Activated CD4-positive, alpha-beta T cell treated with anti-CD3 and anti-CD28 coated beads, Interleukin-2, amount 50 U/mL, for 16 hours (primary cell): Measurements from ENCODE around the gene LARGE1.

Source experiments
- DNase-seq: peaks from one replicate; pipeline ENCODE4 v3.0.0-alpha.2; 2020

LARGE1 gene

DNA sequence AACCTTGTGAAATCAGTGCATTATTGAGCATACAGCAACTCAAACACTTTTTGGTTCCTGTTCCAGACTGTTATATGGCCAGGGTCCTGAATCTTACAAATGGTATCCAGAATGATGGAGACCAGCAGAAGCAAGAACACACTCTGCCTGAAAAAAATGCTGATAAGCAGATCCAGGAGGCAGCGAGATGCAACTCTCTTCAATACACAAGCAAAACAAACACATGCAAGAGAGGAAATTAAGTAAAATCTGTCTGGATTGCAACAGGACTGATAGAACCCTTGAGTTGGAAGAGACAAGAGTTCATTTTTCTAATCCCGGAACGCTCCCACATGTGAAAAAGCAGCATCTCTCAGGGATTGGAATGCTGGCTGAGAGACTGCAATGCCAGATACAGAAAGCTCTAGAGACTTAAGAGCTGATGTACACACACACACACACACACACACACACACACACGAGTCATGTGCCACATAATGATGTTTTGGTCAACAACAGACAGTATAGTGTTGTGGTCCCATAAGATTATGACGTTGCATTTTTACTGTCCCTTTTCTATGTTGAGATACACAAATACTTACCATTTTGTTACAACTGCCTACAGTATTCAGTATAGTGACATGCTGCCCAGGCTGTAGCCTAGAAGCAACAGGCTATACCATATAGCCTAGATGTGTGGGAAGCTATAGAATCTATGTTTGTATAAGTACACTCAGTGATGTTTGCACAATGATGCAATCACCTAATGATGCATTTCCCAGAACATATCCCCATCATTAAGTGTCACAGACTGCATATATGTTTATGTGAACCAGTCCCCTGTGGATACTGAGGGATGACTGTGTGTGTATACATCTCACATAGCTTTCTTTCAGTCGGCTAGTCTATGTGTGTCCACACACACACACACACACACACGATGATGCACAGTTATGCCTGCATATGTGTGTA is 406.6 kb downstream of the LARGE1 start:
- DNase-seq: no peak

DNA sequence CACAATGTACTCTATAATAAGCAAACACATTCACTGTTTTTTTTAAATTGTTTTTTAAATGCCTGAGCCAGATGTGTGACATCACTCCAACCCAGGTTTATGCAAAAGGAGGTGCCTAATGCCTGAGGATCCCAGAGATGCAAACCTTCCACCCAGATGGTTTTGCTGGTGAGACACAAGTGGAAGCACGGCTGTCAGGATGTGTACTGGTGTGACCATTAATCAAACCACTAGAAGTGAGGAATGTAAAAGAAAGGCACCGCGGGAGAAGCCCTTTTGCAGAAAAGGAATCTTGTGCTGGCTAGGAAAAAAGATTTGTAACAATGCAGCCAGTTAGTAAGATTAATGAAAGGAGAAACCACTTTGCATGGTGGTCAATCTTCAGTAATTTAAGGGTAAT is 407.4 kb downstream of the LARGE1 start:
- DNase-seq: no peak

DNA sequence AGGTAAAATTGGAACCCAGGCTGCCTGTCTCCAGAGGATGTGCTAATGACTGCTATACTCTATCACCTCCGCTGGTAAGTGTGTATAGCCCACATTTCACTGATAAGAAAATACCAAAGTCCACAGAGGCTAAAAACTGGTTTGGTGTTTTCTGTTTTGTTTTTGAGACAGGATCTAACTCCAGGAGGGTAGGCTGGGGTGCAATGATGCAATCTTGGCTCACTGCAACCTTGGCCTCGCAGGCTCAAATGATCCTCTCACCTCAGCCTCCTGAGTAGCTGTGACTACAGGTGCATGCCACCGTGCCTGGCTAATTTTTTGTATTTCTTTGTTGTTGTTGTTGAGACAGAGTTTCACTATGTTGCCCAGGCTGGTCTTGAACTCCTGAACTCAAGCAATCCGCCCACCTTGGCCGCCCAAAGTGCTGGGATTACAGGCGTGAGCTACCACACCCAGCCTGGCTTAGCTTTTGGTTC is 409.8 kb downstream of the LARGE1 start:
- DNase-seq: no peak

DNA sequence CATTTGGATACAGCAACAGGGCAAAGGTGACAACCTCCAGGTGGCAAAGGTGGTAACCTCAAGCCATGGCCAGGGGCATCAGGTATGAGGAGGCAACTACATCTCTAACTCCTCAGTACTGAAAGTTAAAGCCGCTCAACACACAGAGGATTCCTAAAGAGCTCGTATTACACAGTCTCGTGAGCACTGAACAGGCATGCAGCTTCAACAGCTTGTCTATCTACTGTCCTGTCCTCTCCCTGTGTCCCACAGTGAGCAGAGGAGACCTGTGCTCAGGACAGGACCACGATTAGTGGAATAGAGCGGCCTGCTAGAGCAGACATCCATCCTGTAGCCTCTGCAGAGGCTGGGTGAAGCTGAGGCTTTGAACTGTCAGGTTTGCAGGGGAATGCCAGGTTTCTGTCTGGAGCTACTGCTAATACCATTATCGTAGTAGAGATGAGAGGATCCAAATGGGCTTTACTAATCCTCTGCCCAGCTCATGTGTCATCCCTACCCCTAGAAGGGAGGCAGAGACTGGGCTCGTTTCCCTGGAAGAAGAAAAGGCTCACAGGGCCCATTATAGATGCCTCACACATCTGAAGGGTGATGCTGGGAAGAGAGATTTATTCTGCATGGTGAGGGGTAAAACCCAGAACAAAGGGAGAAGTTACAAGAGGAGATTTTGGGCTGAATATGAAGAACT is 415.2 kb downstream of the LARGE1 start:
- no peak for DNase-seq

DNA sequence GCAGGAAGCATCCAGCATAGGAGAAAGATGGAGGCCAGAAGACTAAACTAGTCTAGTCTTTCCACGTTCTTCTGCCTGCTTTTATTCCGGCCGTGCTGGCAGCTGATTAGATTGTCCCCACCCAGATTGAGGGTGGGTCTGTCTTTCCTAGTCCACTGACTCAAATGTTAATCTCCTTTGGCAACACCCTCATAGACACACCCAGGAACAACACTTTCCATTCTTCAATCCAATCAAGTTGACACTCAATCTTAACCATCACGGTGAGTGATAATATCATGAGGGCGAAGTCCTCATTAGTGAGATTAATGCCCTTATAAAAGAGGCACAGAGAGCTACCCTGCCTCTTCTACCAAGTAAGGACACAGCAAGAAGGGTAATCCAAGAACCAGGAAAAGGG is 424.2 kb downstream of the LARGE1 start:
- no peak for DNase-seq

DNA sequence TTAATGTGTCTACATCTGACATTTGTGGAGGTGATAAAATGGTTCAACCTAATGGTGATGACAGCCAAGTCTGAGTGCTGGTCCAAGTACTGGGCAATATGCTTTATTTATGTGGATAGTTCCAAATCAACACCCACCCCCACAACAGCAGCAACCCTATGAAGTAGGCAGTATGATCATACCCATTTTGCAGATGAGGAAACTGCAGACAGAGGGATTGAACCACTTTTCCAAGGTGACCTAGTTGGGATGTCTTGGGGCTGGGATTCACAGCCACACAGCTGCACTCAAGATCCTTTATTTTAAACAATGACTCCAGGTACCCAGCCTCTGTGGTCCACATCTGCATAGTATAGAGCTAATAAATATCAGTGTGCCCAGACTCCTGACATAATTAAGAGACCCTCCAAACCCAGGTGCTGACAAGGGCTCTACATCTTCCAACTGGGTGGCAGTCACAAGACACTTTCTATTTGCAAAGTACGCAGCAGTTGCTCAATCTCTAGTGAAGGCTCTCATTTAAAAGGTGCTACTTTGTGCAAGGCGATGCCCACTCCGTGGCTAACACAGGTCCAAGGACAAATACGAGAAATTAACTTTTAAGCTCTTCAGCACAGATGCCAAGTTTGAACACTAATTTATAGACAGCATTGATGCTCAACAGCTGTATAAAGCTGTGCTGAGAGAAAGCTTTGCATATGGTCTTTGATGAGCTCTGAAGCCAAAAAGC is 426.6 kb downstream of the LARGE1 start:
- DNase-seq: no peak

DNA sequence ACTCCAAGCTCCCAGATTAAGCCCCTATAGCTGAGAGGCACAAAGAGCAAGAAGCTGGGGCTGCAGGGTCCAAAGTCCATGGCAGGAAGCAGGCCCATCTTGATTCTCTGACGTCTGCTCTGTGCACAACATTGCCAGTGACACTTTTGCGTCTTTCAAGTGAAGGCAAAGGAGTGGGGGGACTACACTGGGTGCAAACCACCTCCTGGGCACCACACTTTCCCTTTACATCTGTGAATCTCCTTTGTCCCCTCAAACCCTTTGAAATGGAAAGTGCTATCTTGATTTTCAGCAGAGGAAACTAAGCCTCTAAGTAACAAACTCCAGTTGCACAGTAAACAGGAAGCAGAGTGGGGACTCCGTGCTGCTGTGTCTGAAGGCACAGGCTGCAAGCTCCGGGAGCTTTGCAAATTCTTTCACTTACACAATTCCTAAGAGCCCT is 428.0 kb downstream of the LARGE1 start:
- DNase-seq: no peak

DNA sequence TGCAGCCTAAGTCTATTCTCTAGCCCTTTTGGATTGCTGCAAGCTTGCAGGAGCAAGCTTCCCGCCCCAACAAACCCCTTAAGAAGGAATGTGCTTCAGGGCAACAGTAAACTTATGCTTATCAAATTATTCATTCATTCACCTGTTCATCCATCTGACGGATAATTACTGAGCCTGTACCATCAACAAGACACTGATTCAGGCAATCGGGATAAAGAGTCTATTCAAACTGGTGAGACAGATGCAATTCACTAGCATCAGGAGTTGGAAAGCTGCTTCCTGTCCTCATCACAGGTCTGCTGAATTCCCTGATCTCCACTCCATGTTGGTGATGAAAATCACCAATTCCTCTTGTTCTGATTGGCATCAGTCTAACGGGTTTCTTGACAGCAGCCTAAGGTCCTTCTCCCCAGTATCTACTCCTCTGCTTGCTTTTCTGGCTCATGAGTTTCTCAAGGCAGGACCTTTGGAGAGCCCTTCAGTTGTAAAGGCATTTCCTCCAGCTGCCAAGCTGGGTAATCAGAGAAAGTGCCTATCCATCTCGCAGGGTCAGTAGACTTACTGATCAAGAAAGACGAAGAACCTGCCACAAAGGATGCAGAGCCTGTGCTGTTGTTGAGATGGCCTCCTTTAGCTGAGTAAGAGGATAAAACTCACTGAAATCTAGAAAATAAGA is 433.1 kb downstream of the LARGE1 start:
- DNase-seq: no peak

DNA sequence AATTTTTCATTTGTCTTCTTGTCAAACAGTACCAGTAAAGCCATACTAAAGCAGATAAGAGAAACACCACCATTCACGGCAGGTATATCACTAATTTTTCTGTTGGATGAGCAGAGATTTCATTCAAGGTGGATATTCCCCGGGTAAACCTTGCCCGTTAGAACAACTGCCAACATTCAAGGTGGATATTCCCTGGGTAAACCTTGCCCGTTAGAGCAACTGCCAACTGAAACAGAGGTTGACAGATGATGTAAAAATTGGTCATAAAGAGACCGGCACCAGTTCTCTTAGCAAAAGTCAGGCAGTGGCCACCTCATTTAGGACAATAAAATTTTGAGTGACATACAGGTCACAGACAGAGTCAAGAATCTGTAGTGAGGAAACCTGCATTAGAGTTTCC is 438.7 kb downstream of the LARGE1 start:
- DNase-seq: no peak

DNA sequence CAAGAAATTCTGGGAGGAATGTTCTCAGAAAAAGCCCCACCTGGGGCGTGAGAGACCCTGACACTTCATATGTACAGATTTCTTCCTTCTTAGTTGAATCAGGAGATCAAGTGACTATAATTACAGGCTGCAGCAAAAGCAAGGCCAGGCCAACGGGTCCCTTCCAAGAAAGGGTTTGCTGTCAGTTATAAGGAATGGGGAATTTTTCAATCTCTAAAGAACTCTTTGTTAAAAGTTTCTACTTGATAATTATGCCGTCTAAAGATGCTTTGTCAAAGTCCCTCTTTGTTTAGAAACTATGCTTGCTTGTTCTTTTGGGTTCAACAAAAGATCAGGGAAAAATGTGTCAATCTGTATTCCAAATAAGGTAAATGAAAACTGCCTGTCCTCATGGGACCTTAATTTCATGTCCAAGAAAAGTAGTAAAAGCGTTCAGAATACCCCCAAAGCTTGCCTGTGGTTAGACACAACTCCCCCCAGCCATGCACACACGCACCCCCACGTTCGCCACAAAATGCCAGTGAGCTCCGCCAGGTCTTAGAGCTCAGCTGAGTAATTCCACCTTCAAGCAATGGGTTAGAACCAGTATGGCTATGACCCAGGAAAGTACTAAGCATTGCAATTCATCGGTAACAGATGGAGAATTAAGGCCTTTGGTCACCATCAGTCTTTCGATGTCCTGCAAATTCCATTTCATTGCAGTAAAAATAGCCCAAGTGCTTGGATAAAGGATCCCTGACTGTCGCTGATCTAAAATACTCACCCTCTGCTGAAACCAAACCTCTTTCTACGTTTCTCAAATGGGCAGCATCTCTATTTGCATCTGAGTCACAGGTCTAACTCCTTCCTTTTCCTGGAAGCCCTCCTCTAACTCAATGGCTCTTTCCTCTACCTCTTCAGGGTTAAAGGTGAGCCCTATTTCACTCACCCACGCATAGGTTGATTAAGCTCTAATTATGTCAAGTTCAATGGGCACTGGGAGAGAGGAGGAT is 442.9 kb downstream of the LARGE1 start:
- no peak for DNase-seq

DNA sequence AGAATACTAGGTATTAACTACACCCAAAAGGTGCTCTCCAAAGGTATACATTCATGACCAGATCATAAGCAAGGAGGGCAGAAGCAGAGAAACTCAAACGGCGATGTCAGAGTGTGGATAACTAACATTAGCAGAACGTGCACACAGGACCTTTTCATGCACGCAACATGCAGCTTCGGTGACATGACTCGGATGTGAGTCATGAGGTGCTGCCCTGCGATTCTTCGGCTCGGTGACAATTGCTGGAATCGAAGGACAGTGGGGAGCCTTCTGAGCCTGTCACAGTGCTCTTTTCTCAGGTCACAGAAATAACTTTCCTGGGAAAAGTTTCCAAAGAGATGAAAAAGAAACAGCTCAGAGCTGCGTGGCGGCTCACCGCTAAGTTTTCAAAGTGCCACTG is 443.6 kb downstream of the LARGE1 start:
- DNase-seq: no peak

DNA sequence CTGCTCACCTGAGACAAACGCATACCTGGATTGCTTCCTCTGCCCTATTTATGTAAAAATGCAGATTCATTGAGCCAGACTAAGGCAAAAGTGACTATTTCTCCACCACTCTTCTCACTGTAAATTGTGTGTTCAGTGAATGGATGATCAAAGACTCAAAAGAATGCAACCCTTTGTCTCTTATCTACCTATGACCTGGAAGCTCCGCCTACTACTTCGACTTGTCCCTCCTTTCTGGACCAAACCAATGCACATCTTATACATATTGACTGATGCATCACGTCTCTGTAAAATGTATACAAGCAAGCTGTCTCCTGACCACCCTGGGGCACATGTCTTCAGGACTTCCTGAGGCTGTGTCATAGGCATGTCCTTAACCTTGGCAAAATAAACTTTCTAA is 444.1 kb downstream of the LARGE1 start:
- no peak for DNase-seq

DNA sequence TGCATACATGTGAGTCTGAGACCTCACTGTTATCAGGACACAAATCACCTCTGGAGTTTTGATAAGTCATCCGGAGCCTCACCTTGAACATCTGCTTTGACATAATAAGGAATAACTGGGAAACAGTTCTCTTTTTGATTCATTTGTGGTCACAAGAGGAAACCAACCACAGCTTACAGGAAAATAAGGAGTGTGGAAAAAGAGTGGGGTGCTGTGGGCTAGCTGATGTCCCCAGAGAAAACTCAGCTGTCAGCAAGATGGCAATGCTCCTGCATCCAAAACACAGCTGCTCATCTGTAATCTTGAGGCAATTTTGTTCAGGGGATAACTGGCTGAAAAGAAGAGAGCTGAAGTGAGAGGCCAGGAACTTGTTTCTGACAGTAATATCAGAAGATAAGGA is 445.7 kb downstream of the LARGE1 start:
- DNase-seq: no peak

DNA sequence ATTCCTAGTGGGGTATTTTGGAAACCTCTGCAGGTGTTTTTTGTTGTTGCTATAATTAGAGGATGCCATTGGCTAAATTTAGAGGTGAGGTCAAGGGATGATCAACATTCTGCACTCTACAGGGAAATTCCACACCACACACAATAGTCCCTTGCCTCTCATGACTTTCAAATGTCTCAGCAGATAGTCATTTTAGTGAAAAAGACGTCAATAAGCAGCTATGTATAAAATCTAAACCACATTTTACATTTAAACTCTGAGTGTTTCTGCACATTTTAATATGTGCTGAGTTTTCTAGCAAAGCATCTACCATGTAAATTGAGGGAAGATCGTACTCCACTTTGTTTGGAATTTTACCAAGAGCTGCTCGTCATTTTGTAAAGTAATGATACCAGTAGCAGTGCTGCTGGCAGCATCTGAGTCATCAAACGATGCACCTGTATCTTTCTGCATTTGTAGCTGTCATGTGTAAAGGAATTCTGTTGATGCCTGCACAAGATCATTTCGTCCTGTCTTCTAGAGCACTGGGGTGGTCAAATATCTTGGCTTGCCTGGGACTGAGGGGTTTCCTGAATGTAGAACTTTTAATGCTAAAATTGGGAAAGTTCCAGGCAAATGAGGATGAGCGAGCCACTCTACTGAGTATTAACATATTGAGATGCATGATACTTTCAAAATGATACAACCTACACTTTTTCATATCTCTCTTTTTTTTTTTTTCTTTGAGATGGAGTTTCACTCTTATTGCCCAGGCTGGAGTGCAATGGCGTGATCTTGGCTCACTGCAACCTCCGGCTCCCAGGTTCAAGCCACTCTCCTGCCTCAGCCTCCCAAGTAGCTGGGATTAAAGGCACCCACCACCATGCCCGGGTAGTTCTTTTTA is 447.6 kb downstream of the LARGE1 start:
- no peak for DNase-seq

DNA sequence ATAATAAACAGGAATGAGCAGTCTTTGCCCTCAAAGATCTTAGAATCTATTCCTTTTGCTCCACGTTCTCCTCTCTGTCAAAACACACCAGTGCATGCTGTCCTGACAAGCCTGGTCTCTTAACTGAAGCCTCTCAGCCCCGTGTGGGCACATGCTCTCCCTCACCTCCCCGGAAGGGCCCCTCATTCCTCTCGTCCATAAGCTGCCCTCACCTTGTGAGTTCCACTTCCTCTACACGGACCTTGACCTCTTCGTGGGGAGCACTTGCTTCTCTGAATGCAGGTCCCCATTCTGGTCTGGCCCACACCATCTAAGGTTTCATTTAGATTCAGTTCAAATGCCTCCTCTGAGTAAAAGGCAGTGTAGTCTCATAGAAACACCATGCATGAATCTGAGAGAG is 449.8 kb downstream of the LARGE1 start:
- no peak for DNase-seq

DNA sequence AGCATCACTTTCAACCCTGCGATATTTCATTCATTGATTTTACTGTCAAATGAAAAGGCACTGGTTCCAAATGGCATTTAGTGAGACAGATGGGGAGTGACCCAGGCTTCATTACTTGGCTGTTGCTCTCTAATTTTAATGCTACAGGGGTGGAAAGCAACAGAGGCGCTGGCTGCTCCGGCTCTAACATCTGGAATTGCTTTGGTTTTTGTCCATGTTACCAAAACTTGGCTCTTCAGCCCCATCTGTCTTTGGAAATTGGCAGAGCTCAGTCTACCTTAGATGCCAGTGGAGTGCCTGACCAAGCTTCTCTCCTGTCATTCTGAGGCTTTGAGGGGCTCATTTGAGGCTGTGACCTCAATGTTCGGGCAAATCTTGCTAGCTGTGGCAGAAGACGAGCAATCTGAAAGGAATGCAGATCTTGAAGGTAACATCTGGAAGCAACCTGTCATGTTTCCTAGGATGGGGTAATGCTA is 452.6 kb downstream of the LARGE1 start:
- DNase-seq: no peak

DNA sequence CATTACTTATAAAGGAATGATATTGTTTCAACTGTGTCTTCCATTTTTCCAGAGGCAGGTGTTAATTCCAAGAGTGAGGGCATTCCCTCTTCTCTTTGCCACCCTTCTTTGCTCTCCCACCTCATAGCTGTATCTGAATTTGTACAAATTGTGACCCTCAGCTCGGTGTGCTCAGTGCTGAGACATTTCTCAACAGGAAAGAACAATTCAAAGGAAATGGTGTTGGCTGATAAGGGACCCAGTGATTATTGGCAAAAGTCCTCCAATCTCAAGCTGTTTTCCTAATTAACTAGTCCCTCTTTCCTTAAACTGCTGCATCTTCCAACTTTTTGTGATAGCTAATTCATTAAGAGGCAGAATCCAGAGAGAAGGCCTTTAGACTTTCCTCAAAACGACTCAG is 453.2 kb downstream of the LARGE1 start:
- no peak for DNase-seq

DNA sequence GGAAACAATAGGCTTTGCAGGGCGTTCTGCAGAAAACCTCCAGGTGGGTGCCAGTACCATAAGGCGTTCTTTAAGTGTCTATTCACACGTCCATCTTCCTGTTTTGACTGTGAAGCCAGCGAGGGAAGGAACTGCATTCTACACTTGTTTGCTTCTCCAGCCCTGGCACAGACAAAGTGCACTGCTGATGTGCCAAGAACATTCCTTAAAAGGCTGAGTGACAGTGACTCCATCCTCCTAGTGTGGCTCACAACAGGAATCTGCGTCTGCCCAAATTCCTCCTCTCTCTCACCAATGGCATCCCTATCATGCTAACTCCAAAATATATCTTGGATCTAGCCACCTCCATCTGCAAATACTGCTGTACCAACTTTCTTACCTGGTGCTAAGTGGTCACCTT is 454.7 kb downstream of the LARGE1 start:
- DNase-seq: no peak

DNA sequence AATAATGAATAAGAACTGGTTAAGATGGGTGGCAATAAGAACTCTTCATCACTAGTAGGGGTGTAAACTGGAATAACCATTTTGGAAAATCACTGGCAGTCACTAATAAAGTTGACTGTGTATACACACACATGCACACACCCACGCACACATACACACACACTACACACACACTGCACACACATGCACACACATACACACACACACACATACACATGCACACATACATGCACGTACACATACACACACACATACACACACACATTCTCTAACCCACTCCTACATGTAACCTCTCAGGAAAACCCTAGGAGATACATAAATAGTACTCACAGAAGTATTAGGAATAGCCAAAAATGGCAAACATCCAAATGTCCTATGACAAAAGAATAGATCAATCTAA is 455.6 kb downstream of the LARGE1 start:
- DNase-seq: no peak

DNA sequence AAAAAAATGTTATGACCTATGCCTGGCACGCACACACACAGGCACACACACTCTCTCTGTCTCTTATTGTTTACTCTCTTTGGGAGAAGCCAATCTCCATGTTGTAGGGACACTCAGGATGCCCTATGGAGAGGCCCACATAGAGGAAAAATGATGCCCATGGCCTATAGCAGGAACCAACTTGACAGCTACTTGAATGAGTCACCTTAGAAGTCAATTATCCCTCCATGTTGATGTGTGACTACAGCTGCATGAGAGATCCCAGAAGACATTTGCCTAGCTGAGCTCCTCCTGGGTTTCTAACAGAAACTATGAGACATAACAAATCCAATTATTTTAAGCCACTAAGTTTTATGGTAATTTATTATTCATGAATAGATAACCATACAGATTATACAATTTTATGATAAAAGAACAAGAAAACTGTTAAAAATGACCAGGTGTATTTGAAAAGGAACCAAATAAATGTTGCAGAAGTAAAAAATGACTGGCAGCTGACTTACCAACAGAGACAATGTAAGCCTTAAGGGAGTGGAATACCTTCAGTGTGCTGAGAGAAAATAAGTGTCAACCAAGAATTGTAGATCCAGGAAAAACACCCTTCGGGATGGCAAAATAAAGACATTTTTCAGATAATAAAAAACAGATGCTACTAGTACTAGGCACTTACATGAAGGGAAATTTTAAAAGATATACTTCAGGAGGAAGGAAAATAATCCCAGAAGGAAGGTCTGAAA is 458.4 kb downstream of the LARGE1 start:
- DNase-seq: no peak
